Neural cell (in vitro differentiated cells): Measurements from ENCODE around the gene SENP2.

Experiments used
- EP300 ChIP-seq: fragments of 450-650 bp; conservative IDR thresholded peaks from 2 replicates; pipeline ENCODE4 v1.6.1; 2014; ENCODE audit warnings: antibody characterized with exemption, mild to moderate bottlenecking, moderate library complexity; ENCODE audit not compliant: poor library complexity, severe bottlenecking
- EZH2 ChIP-seq: fragments of 200-600, 300-800 bp; shearing (Covaris generic), sonication (generic); IDR thresholded peaks from 2 replicates; pipeline ENCODE4 v1.6.1; 2014; ENCODE audit warnings: antibody characterized with exemption, low read length, borderline replicate concordance, mild to moderate bottlenecking; ENCODE audit not compliant: insufficient read depth, poor library complexity, severe bottlenecking
- MXI1 ChIP-seq: fragments of 450-650 bp; conservative IDR thresholded peaks from 2 replicates; pipeline ENCODE4 v1.6.1; 2014; ENCODE audit warnings: antibody characterized with exemption, mild to moderate bottlenecking; ENCODE audit not compliant: poor library complexity, severe bottlenecking
- POLR2AphosphoS5 ChIP-seq: IDR thresholded peaks from 2 replicates; pipeline ENCODE4 v1.6.1; 2012
- RAD21 ChIP-seq: fragments of 450-650 bp; conservative IDR thresholded peaks from 2 replicates; pipeline ENCODE4 v1.6.1; 2014; ENCODE audit warnings: antibody characterized with exemption, mild to moderate bottlenecking, moderate library complexity
- TAF1 ChIP-seq: IDR thresholded peaks from 2 replicates; pipeline ENCODE4 v1.6.1; 2012; ENCODE audit warnings: low read depth
- TF ChIP-seq, protein P1 (sequence below): fragments of 450-650 bp; IDR thresholded peaks from 2 replicates; pipeline ENCODE4 v1.5.1; 2014; ENCODE audit warnings: antibody characterized with exemption, mild to moderate bottlenecking, moderate library complexity; ENCODE audit not compliant: poor library complexity, severe bottlenecking
- TF ChIP-seq, protein P2 (sequence below): IDR thresholded peaks from 2 replicates; pipeline ENCODE4 v1.6.1; 2012; ENCODE audit warnings: borderline replicate concordance

DNA sequence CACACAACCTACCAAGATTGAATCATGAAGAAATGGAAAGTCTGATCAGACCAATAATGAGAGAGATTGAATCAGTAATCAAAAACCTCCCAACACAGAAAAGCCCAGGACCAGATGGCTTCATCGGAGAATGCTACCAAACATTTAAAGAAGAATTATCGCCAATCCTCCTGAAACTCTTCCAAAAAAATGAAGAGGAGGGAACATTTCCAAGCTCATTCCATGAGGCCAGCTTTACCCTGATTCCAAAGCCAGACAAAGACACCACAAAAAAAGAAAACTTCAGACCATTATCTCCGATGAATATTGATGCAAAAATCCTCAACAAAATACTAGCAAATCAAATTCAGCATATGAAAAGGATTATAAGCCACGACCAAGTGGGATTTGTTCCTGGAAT lies 94.1 kb downstream of the SENP2 start:
- TF ChIP-seq, protein P1, sequence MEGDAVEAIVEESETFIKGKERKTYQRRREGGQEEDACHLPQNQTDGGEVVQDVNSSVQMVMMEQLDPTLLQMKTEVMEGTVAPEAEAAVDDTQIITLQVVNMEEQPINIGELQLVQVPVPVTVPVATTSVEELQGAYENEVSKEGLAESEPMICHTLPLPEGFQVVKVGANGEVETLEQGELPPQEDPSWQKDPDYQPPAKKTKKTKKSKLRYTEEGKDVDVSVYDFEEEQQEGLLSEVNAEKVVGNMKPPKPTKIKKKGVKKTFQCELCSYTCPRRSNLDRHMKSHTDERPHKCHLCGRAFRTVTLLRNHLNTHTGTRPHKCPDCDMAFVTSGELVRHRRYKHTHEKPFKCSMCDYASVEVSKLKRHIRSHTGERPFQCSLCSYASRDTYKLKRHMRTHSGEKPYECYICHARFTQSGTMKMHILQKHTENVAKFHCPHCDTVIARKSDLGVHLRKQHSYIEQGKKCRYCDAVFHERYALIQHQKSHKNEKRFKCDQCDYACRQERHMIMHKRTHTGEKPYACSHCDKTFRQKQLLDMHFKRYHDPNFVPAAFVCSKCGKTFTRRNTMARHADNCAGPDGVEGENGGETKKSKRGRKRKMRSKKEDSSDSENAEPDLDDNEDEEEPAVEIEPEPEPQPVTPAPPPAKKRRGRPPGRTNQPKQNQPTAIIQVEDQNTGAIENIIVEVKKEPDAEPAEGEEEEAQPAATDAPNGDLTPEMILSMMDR = no peak
- TF ChIP-seq EZH2 = no peak
- TF ChIP-seq TAF1 = no peak
- no peak for TF ChIP-seq MXI1
- TF ChIP-seq EP300 = no peak
- TF ChIP-seq, protein P2, sequence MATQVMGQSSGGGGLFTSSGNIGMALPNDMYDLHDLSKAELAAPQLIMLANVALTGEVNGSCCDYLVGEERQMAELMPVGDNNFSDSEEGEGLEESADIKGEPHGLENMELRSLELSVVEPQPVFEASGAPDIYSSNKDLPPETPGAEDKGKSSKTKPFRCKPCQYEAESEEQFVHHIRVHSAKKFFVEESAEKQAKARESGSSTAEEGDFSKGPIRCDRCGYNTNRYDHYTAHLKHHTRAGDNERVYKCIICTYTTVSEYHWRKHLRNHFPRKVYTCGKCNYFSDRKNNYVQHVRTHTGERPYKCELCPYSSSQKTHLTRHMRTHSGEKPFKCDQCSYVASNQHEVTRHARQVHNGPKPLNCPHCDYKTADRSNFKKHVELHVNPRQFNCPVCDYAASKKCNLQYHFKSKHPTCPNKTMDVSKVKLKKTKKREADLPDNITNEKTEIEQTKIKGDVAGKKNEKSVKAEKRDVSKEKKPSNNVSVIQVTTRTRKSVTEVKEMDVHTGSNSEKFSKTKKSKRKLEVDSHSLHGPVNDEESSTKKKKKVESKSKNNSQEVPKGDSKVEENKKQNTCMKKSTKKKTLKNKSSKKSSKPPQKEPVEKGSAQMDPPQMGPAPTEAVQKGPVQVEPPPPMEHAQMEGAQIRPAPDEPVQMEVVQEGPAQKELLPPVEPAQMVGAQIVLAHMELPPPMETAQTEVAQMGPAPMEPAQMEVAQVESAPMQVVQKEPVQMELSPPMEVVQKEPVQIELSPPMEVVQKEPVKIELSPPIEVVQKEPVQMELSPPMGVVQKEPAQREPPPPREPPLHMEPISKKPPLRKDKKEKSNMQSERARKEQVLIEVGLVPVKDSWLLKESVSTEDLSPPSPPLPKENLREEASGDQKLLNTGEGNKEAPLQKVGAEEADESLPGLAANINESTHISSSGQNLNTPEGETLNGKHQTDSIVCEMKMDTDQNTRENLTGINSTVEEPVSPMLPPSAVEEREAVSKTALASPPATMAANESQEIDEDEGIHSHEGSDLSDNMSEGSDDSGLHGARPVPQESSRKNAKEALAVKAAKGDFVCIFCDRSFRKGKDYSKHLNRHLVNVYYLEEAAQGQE = no peak
- no peak for TF ChIP-seq POLR2AphosphoS5
- no peak for TF ChIP-seq RAD21
